ENCODE results near the gene DUSP22. TPM values are rescaled to one million over a fixed set of nuclear protein-coding genes. Genes with fewer than 3 reads are reported as not detected.

Gene DUSP22
- total RNA-seq, 2 donors from 2014 or later, result 20.5 to 24.5 TPM

DNA sequence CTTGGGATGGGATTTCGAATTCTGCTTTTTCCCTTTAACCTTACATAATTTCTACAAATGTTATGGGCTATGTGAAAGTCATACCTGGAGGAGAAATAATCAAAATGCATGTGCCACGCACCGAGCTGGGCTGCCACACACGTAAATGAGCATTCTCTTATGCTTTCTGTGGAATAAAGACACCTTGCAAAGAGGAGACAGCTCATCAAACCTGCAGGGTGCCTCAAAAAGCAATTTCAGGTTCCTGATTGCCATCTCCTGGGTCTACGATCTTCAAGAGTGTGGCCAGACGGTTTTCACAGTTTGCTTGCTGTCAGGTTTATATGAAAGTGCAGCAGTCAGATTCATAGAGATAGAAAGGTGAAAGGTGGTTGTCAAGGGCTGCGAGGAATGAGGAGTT lies 36.6 kb downstream of the DUSP22 start:
- H3K4me1 ChIP-seq, result no peaks in the 10 kb centered on the region
- H3K4me3 ChIP-seq, result no peak overlapping the region
- H3K9me3 ChIP-seq, result no peaks in the 10 kb centered on the region
- DNase-seq, result no peak
- H3K9ac ChIP-seq (ENCODE audit: low read depth in 2 of 2, low read length in 2 of 2), result no peak overlapping the region
- intact Hi-C loops (cut with DNase I), result no loop called here
- no peaks in the 10 kb centered on the region for H3K27me3 ChIP-seq
- no peak overlapping the region for H3K27ac ChIP-seq
- H3K36me3 ChIP-seq, result no peaks in the 10 kb centered on the region
- TF ChIP-seq, protein P1, sequence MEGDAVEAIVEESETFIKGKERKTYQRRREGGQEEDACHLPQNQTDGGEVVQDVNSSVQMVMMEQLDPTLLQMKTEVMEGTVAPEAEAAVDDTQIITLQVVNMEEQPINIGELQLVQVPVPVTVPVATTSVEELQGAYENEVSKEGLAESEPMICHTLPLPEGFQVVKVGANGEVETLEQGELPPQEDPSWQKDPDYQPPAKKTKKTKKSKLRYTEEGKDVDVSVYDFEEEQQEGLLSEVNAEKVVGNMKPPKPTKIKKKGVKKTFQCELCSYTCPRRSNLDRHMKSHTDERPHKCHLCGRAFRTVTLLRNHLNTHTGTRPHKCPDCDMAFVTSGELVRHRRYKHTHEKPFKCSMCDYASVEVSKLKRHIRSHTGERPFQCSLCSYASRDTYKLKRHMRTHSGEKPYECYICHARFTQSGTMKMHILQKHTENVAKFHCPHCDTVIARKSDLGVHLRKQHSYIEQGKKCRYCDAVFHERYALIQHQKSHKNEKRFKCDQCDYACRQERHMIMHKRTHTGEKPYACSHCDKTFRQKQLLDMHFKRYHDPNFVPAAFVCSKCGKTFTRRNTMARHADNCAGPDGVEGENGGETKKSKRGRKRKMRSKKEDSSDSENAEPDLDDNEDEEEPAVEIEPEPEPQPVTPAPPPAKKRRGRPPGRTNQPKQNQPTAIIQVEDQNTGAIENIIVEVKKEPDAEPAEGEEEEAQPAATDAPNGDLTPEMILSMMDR (IDR thresholded peaks at IDR 0.05), result no peak

DNA sequence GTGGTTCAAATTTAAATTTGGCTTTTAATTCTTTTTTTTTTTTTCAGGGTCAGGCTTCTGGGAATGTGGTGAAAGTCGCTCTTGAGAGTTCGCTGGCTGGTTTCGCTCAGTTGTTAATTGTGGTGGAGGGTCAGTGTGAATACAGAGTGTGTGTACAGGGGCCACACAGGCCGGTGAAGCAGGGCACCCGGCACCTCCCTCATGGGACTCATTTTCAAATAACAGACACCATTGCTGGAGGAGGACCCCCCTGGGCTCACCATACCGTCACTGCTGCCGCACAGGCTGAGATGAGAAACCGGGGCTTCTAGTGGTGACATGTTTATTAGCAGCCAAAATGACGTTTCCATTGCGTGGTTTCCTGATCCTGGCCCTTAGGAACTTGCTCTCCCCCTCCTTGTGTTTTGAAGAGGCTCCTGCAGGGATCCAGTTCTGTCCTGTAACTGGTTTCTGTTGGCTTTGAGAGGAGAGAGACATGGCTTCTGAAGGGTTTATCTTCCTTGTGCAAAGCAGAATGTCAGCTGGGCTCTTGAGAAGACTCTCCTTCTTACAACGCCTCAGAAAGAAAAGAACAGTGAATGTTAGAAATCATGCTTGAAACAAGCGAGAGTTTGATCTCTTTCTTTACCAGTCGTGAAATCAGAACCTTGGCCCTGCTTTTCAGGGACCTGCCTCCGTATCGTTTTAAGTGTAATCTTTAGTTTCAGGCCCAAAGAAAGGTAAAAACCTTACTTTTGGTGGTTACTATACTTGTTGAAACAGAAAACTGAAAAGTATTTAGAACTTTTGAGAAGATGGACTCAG lies 37.8 kb downstream of the DUSP22 start:
- H3K27me3 ChIP-seq, result no peaks in the 10 kb centered on the region
- intact Hi-C loops (cut with DNase I), result no loop called here
- TF ChIP-seq, protein P1 (IDR thresholded peaks at IDR 0.05), result no peak
- DNase-seq, result no peak
- no peak overlapping the region for H3K27ac ChIP-seq
- H3K9me3 ChIP-seq, result no peaks in the 10 kb centered on the region
- no peaks in the 10 kb centered on the region for H3K36me3 ChIP-seq
- no peak overlapping the region for H3K4me3 ChIP-seq
- no peaks in the 10 kb centered on the region for H3K4me1 ChIP-seq
- no peak overlapping the region for H3K9ac ChIP-seq (ENCODE audit: low read depth in 2 of 2, low read length in 2 of 2)

DNA sequence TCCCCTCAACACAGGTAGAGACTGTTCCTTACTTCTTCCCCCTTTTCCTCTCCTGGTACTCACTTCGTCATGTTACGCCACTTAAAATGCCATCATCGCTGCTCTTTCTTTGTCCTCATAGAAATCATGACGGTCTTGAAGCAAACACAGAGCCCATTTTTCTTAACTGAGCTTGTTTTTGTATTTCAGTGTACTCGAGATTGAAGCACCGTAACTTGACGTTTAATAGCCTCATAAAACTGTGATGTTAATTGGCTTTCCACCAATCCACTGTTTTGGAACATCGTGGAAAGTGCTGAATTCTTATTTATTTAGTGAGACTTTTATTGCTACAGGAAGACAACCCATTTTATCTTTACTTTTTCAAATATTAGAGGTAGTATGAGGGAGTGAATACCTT lies 38.7 kb downstream of the DUSP22 start:
- H3K27me3 ChIP-seq, result no peaks in the 10 kb centered on the region
- H3K4me3 ChIP-seq, result no peak overlapping the region
- H3K9ac ChIP-seq (ENCODE audit: low read depth in 2 of 2, low read length in 2 of 2), result no peak overlapping the region
- H3K4me1 ChIP-seq, result no peaks in the 10 kb centered on the region
- TF ChIP-seq, protein P1 (IDR thresholded peaks at IDR 0.05), result no peak
- H3K9me3 ChIP-seq, result no peaks in the 10 kb centered on the region
- no peaks in the 10 kb centered on the region for H3K36me3 ChIP-seq
- intact Hi-C loops (cut with DNase I), result no loop called here
- no peak for DNase-seq
- H3K27ac ChIP-seq, result no peak overlapping the region

DNA sequence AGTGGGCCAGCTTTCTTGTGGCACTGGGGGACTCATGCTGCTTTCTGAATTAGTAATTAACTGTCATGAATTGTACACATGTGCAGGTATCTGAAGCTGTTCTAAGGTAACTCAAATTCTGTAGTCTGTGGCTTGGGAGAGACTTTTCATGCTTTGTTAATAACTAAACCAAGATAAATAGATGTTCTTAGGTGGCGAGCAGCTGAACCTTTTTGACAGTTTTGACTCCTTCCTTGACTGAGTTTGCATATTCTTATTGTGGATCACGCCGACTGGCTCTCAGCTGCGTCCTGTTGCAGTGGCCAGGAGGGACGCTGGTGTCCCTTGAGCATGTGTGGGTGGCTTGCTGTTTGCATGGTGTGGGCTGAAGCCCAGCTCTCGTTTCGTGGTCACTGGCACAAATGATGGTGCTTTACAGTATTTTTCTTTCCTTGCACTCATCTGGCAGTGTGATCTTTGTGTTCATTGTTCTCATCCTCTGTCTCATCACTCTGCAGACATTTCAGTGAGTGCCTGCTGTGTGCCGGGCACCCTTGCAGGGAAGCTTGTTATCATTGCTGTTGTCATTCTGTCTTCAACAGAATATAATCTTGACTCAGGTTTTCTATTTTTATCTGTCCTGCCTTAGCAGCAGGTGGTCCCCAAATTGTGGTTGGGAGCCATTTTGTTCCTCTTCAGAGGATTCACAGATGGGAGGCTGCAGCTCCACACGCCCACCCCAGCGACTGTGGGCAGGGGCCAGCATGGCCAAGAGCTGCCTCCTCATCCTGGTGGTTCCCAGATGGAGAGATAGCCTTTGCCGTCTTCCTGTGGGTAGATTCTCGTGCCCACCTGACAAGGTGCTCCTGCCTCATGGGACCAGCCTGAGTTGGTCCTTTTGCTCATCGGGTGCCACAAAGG lies 39.6 kb downstream of the DUSP22 start:
- no peaks in the 10 kb centered on the region for H3K4me1 ChIP-seq
- intact Hi-C loops (cut with DNase I), result no loop called here
- no peaks in the 10 kb centered on the region for H3K36me3 ChIP-seq
- no peak overlapping the region for H3K4me3 ChIP-seq
- no peaks in the 10 kb centered on the region for H3K9me3 ChIP-seq
- TF ChIP-seq, protein P1 (IDR thresholded peaks at IDR 0.05), result no peak
- no peak for DNase-seq
- no peak overlapping the region for H3K27ac ChIP-seq
- no peaks in the 10 kb centered on the region for H3K27me3 ChIP-seq
- no peak overlapping the region for H3K9ac ChIP-seq (ENCODE audit: low read depth in 2 of 2, low read length in 2 of 2)

DNA sequence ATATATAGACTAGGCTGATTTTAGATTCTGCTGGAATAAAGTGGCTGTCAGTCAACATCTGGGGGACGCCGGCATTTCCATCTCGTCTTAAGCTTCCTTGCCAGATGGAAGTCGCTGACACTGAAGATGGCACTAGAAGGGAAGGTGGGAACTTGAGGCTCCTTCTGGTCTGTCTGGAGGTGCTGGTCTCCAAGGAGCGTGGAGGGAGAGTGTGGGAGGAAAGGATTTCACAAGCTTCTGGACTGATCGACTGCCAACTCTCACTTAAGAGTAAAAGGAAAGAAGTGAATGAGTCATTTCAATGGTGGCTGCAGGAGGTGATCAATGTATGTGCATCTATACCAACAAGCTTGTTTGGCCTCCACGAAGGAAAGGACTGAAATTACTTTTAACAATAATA lies 40.4 kb downstream of the DUSP22 start:
- Histone ChIP-seq H3K9ac (ENCODE audit: low read depth in 2 of 2, low read length in 2 of 2) (no peak overlapping the region), H3K9me3 (no peaks in the 10 kb centered on the region), H3K4me1 (no peaks in the 10 kb centered on the region), H3K27me3 (no peaks in the 10 kb centered on the region), H3K4me3 (no peak overlapping the region), H3K27ac (no peak overlapping the region), H3K36me3 (no peaks in the 10 kb centered on the region)
- TF ChIP-seq, protein P1 (IDR thresholded peaks at IDR 0.05), result no peak
- intact Hi-C loops (cut with DNase I), result no loop called here
- no peak for DNase-seq

All from colonic mucosa (tissue), 4 donors.